ENCODE measurements around the gene SLC23A1.

SLC23A1 gene

GRCh38 chr5:139408191-139408590, 25.1 kb upstream of the SLC23A1 start:
- H3K79me2 ChIP-seq (ENCODE audit: insufficient read depth, low read length) = no peaks in the 10 kb centered on the region
- H4K20me1 ChIP-seq (ENCODE audit: insufficient read depth, low read length) = no peaks in the 10 kb centered on the region
- H3K36me3 ChIP-seq (ENCODE audit: insufficient read depth, low read length) = no peaks in the 10 kb centered on the region
- H3K4me3 ChIP-seq (ENCODE audit: low read depth, low read length, poor library complexity, severe bottlenecking) = no peak overlapping the region
- H3K9me2 ChIP-seq (ENCODE audit: low read depth, low read length) = no peaks in the 10 kb centered on the region
- no peaks in the 10 kb centered on the region for H3K9me3 ChIP-seq (ENCODE audit: low read length)
- H3K27me3 ChIP-seq (ENCODE audit: insufficient read depth, low read length) = no peaks in the 10 kb centered on the region
- no peak overlapping the region for H3K9ac ChIP-seq (ENCODE audit: low read length)
- H2AFZ ChIP-seq (ENCODE audit: low read length) = no peak overlapping the region
- H3K4me1 ChIP-seq (ENCODE audit: insufficient read depth, low read length, severe bottlenecking) = peaks cover 31% of the 10 kb centered on the region
- no peaks in the 10 kb centered on the region for H3F3A ChIP-seq (ENCODE audit: insufficient read depth, low read length)
- peak overlapping the region; percentile 60 for H3K27ac ChIP-seq (ENCODE audit: low read depth, low read length, poor library complexity, severe bottlenecking)
- TF ChIP-seq EZH2 (IDR thresholded peaks at IDR 0.05; ENCODE audit: borderline replicate concordance, low read length) = no peak
- peak overlapping the region; percentile 27; the same call in 1 of the 2 replicates for H3K4me2 ChIP-seq (ENCODE audit: low read length)

DNA sequence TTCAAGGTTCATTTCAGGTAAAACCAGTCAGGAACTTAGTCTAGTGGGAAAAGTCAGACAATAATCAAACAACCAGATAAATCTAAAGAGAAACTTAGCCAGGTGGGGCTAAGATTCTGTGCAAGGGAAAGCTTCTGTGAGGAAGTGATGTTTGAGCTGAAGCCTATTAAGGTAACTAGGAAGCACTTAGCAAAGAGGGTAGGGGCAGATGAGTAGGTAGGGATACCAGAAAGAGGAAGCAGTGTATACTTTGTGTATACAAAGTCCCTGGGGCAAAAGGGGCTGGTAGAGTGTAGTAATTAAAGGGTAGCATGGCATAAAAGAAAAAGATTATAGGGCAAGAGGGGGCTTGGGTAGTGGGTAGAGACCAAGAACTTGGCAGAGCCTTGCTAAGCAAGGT, 24.4 kb upstream of the SLC23A1 start:
- Histone ChIP-seq H3K4me3 (ENCODE audit: low read depth, low read length, poor library complexity, severe bottlenecking) (no peak overlapping the region), H3K27ac (ENCODE audit: low read depth, low read length, poor library complexity, severe bottlenecking) (peak overlapping the region; percentile 60), H2AFZ (ENCODE audit: low read length) (no peak overlapping the region), H3K9ac (ENCODE audit: low read length) (peak overlapping the region; percentile 0; the same call in 1 of the 2 replicates), H3K36me3 (ENCODE audit: insufficient read depth, low read length) (no peaks in the 10 kb centered on the region), H3K9me3 (ENCODE audit: low read length) (no peaks in the 10 kb centered on the region), H3K27me3 (ENCODE audit: insufficient read depth, low read length) (no peaks in the 10 kb centered on the region), H3K79me2 (ENCODE audit: insufficient read depth, low read length) (no peaks in the 10 kb centered on the region), H3F3A (ENCODE audit: insufficient read depth, low read length) (no peaks in the 10 kb centered on the region), H4K20me1 (ENCODE audit: insufficient read depth, low read length) (no peaks in the 10 kb centered on the region), H3K4me1 (ENCODE audit: insufficient read depth, low read length, severe bottlenecking) (peaks cover 38% of the 10 kb centered on the region), H3K9me2 (ENCODE audit: low read depth, low read length) (no peaks in the 10 kb centered on the region), H3K4me2 (ENCODE audit: low read length) (peak overlapping the region; percentile 27; the same call in 1 of the 2 replicates)
- TF ChIP-seq EZH2 (IDR thresholded peaks at IDR 0.05; ENCODE audit: borderline replicate concordance, low read length) = no peak
- TF ChIP-seq CTCF (IDR thresholded peaks at IDR 0.05; ENCODE audit: low read length) = no peak

DNA sequence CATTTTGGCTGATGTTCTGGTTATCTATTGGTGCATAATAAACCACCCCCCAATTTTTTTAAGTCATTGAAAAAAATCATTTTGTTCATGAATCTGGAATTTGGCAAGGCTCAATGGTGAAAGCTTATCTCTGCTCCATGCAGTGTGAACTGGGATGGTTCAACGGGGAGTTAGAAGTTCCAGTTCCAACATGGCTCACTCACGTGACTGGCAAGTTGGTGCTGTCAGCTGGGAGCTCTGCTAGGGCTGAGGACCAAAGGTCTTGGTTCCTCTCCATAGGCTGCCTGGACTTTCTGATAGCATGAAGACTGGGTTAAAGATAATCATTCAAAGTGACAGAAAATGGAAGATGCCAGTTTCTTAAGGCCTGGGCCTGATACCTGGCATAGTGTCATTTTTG, 23.9 kb upstream of the SLC23A1 start:
- Histone ChIP-seq H4K20me1 (ENCODE audit: insufficient read depth, low read length) (no peaks in the 10 kb centered on the region), H3K9me2 (ENCODE audit: low read depth, low read length) (no peaks in the 10 kb centered on the region), H3K79me2 (ENCODE audit: insufficient read depth, low read length) (no peaks in the 10 kb centered on the region), H3K36me3 (ENCODE audit: insufficient read depth, low read length) (no peaks in the 10 kb centered on the region), H3K27me3 (ENCODE audit: insufficient read depth, low read length) (no peaks in the 10 kb centered on the region), H3K4me2 (ENCODE audit: low read length) (no peak overlapping the region; the same call in 1 of the 2 replicates), H3K4me1 (ENCODE audit: insufficient read depth, low read length, severe bottlenecking) (peaks cover 38% of the 10 kb centered on the region), H2AFZ (ENCODE audit: low read length) (no peak overlapping the region), H3F3A (ENCODE audit: insufficient read depth, low read length) (no peaks in the 10 kb centered on the region), H3K9me3 (ENCODE audit: low read length) (no peaks in the 10 kb centered on the region), H3K9ac (ENCODE audit: low read length) (peak overlapping the region; percentile 0; the same call in 1 of the 2 replicates), H3K4me3 (ENCODE audit: low read depth, low read length, poor library complexity, severe bottlenecking) (no peak overlapping the region), H3K27ac (ENCODE audit: low read depth, low read length, poor library complexity, severe bottlenecking) (peak overlapping the region; percentile 60)
- TF ChIP-seq EZH2 (IDR thresholded peaks at IDR 0.05; ENCODE audit: borderline replicate concordance, low read length) = no peak

DNA sequence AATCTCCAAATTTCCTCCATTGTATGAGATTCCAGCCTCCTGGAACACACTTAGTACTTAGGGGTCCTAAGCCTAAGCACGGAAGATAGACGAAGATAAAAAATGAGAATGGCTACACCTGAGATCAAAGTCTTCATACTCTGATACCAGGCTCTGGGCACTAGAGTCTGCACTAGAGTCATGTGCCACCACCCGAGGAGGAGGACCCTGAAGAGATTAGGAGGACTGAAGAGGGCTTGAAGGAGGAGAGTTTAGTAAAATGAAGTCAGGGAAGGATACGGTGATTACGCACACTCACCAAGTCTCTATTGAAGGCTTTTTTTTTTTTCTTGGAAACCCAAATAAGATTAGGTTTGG, 21.4 kb upstream of the SLC23A1 start:
- Histone ChIP-seq H3K9me2 (ENCODE audit: low read depth, low read length) (no peaks in the 10 kb centered on the region), H3K27me3 (ENCODE audit: insufficient read depth, low read length) (no peaks in the 10 kb centered on the region), H3K4me2 (ENCODE audit: low read length) (peak overlapping the region; percentile 84), H3K79me2 (ENCODE audit: insufficient read depth, low read length) (no peaks in the 10 kb centered on the region), H2AFZ (ENCODE audit: low read length) (peak overlapping the region; percentile 8; the same call in 1 of the 2 replicates), H3K9ac (ENCODE audit: low read length) (peak overlapping the region; percentile 55), H3K36me3 (ENCODE audit: insufficient read depth, low read length) (no peaks in the 10 kb centered on the region), H3K4me1 (ENCODE audit: insufficient read depth, low read length, severe bottlenecking) (peaks cover 38% of the 10 kb centered on the region), H3F3A (ENCODE audit: insufficient read depth, low read length) (no peaks in the 10 kb centered on the region), H3K4me3 (ENCODE audit: low read depth, low read length, poor library complexity, severe bottlenecking) (peak overlapping the region; percentile 62), H4K20me1 (ENCODE audit: insufficient read depth, low read length) (no peaks in the 10 kb centered on the region), H3K9me3 (ENCODE audit: low read length) (no peaks in the 10 kb centered on the region), H3K27ac (ENCODE audit: low read depth, low read length, poor library complexity, severe bottlenecking) (peak overlapping the region; percentile 89)
- TF ChIP-seq EZH2 (IDR thresholded peaks at IDR 0.05; ENCODE audit: borderline replicate concordance, low read length) = no peak
- TF ChIP-seq CTCF (IDR thresholded peaks at IDR 0.05; ENCODE audit: low read length) = no peak; the same call in 1 of the 2 replicates
